HFF-Myc (cell line): ENCODE data around the gene C14orf180.
"Not testable (repeated sequence)": the region's sequence is repeated elsewhere in the genome, so short reads cannot be mapped to it uniquely, and the experiment has no call there.

Experiments used
- DNase-seq: peaks from one replicate; pipeline ENCODE4 v3.0.0-alpha.2; 2011; ENCODE audit warnings: low read depth; ENCODE audit errors: extremely low read depth
- H3K4me3 ChIP-seq: replicated peaks from 2 replicates; pipeline ENCODE4 v1.5.1; 2011; ENCODE audit warnings: low read depth, mild to moderate bottlenecking, control low read depth, low read length
- TF ChIP-seq, protein P1 (sequence below): IDR thresholded peaks from 2 replicates; pipeline ENCODE4 v1.5.1; 2012; ENCODE audit warnings: mild to moderate bottlenecking, low read depth, low read length, control low read depth; ENCODE audit errors: missing control alignments

The C14orf180 gene

DNA sequence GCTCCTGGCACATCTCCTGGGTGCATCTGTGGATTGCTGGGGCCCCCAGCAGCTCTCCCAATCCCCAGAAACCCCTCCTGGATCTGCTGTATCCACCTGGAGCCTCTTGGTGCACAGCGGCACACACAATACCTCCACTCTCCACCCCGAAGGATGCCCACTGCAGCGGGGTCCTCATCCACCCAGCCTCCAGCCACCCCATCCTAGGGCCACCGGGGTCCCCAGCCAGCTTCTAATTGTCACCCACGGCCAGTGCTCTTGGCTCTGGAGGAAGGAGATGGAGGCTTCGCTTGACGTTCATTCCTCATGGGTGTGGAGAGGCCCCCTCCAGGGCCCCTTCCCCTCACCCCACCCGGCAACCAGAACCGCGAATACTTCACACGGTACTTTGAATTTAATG lies 56.6 kb downstream of the C14orf180 start:
- DNase-seq, result no peak
- no peak overlapping the region for H3K4me3 ChIP-seq
- TF ChIP-seq, protein P1, sequence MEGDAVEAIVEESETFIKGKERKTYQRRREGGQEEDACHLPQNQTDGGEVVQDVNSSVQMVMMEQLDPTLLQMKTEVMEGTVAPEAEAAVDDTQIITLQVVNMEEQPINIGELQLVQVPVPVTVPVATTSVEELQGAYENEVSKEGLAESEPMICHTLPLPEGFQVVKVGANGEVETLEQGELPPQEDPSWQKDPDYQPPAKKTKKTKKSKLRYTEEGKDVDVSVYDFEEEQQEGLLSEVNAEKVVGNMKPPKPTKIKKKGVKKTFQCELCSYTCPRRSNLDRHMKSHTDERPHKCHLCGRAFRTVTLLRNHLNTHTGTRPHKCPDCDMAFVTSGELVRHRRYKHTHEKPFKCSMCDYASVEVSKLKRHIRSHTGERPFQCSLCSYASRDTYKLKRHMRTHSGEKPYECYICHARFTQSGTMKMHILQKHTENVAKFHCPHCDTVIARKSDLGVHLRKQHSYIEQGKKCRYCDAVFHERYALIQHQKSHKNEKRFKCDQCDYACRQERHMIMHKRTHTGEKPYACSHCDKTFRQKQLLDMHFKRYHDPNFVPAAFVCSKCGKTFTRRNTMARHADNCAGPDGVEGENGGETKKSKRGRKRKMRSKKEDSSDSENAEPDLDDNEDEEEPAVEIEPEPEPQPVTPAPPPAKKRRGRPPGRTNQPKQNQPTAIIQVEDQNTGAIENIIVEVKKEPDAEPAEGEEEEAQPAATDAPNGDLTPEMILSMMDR, result no peak

DNA sequence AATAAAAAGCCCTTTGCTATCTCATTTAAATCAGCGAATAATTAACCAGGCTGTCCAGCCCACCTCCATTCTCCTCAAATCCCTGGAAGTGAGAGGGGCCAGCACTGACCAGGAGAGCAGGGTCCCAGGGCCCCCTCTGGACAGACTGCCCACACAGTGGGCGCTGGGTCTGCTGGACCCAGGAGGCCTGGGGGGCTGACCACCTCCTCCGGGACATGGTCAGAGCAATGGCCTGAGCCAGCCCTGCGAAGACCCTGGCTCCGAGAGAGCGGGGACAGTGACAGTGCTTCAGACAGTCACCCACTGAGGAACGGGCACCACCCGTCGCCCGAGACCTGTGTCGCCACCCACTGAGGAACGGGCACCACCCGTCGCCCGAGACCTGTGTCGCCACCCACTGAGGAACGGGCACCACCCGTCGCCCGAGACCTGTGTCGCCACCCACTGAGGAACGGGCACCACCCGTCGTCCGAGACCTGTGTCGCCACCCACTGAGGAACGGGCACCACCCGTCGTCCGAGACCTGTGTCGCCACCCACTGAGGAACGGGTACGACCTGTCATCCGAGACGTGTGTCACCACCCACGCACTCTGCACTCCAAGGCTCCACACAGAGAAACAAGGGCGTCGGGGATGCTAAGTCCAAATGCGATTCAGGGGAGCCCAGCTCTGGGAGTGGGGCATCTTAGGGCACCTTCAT lies 57.4 kb downstream of the C14orf180 start:
- DNase-seq, H3K4me3 ChIP-seq: not testable (repeated sequence)

DNA sequence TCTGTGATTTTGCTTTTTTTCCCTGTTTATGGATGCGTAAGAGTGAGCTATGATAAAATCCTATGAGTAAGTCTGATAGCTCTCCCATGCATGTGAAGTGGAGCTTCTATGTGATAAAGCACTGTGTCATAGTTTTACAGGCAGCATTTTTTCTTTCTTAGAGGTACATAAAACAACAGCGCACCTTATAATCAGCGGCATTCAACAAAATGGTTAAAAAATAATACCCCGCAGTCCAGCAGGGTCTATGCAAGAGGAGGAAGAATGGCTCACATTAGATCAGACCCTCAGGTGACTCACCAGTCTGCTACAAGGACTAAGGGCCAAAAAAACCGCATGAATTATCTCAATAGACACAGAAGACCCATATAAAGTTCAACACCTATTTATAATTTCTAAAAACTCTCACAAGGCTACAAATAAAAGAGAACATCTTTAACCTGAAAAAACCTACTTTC lies 58.0 kb downstream of the C14orf180 start:
- no peak for DNase-seq
- no peak overlapping the region for H3K4me3 ChIP-seq
- TF ChIP-seq, protein P1, result no peak

DNA sequence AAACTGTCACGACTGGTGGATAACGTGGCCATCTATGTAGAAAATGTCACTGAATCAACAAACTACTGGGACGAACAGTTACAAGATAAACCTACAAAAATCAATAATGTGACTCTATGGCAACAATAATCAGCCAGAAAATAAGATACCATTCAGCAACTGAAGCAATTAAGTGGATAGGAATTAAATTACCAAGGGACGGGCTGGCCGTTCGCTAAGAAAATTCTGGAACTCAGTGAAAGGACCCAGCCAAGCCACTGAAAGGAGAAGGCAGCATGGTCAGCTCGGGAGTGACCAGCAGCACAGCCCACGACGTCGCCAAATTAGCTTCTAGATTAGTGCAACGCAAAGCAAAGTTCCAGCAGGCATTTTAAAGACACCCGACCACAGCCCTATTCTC lies 58.6 kb downstream of the C14orf180 start:
- DNase-seq, result no peak
- no peak overlapping the region for H3K4me3 ChIP-seq
- TF ChIP-seq, protein P1, result no peak

DNA sequence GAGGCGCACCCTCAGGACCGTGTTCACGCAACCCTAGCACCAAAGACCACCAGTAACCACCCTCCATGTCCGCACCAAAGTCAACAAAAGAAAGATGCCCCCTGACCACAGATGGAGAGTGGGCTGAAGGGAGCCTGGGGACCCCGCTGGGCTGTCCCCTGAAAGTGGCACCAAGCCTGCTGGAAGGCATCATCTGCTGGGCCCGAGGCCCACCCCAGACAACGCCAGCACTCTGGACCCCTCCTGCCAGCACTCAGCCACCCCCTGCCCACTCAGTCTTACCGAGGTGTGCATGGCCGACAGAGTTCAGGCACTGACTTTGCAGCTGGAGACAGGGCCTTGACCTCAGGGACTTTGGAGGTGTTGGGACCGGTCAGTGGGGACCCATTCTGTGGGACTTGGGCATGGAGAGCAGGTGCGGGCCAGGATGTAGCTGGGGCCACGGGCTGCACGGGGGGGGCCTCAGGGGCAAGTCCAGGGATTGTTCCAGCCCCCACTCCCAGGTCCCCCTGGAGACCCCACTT lies 59.4 kb downstream of the C14orf180 start:
- H3K4me3 ChIP-seq, result no peak overlapping the region
- TF ChIP-seq, protein P1, result no peak
- DNase-seq, result no peak

DNA sequence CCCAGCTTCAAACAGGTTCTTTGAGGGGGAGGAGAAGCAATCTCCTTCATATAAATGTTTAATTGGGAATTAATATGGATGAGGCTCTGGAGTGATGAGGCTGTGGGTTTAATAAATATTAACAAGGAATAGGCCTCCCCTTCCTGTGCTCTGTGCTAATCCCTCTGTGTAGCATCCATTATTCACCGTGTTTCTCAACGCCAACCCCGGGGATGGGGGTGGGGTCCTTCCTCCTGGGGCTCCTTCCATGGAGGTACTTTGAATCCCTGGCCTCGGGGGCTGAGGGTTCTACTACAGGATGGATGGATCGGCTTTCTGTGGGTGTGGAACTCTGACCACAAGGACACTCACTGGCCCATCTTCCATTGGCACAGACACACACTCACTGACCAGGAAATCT lies 59.9 kb downstream of the C14orf180 start:
- H3K4me3 ChIP-seq, result no peak overlapping the region
- TF ChIP-seq, protein P1, result no peak
- DNase-seq, result no peak
